Karpas-422 (cell line): ENCODE results near the gene GSTO2. TPM values are rescaled to one million over a fixed set of nuclear protein-coding genes. Genes with fewer than 3 reads are reported as not detected.

Source experiments
- DNase-seq: peaks from one replicate; pipeline ENCODE4 v3.0.0-alpha.2; 2015
- H2AFZ ChIP-seq: fragments of 200-600 bp; sonication (generic); 2 replicates; pipeline ENCODE4 v1.6.1; 2014; ENCODE audit warnings: antibody characterized with exemption, low read length, mixed read lengths
- H3K27ac ChIP-seq: fragments of 200-600 bp; sonication (generic); 2 replicates; pipeline ENCODE4 v1.5.1; 2014; ENCODE audit warnings: mild to moderate bottlenecking, low read length, moderate library complexity
- H3K27me3 ChIP-seq: fragments of 200-600 bp; sonication (generic); 2 replicates; pipeline ENCODE4 v1.6.1; 2014; ENCODE audit warnings: low read length, mixed read lengths
- H3K36me3 ChIP-seq: fragments of 200-600 bp; sonication (generic); 2 replicates; pipeline ENCODE4 v1.6.1; 2014; ENCODE audit warnings: low read length, mixed read lengths; ENCODE audit not compliant: insufficient read depth
- H3K4me1 ChIP-seq: fragments of 200-600 bp; sonication (generic); 2 replicates; pipeline ENCODE4 v1.6.1; 2014; ENCODE audit warnings: mild to moderate bottlenecking, low read length, mixed read lengths
- H3K4me2 ChIP-seq: fragments of 200-600 bp; sonication (generic); 2 replicates; pipeline ENCODE4 v1.6.1; 2014; ENCODE audit warnings: low read length, low read depth, mild to moderate bottlenecking; ENCODE audit not compliant: poor library complexity, severe bottlenecking
- H3K4me3 ChIP-seq: fragments of 200-600 bp; sonication (generic); 2 replicates; pipeline ENCODE4 v1.5.1; 2014; ENCODE audit warnings: mild to moderate bottlenecking, antibody characterized with exemption, low read length, mixed read lengths
- H3K79me2 ChIP-seq: fragments of 200-600 bp; sonication (generic); 2 replicates; pipeline ENCODE4 v1.6.1; 2014; ENCODE audit warnings: mild to moderate bottlenecking, low read length, mixed read lengths
- H3K9ac ChIP-seq: fragments of 200-600 bp; sonication (generic); 2 replicates; pipeline ENCODE4 v1.6.0; 2014; ENCODE audit warnings: low read length
- H3K9me2 ChIP-seq: fragments of 200-600 bp; sonication (generic), shearing (Covaris generic); replicated peaks from 2 replicates; pipeline ENCODE4 v1.6.0; 2014; ENCODE audit warnings: mild to moderate bottlenecking, low read length, moderate library complexity; ENCODE audit not compliant: insufficient read depth
- H3K9me3 ChIP-seq: fragments of 300-700, 200-600 bp; sonication (generic); 2 replicates; pipeline ENCODE4 v1.6.1; 2014; ENCODE audit warnings: low read length, mixed read lengths
- H4K20me1 ChIP-seq: fragments of 200-600 bp; sonication (generic); 2 replicates; pipeline ENCODE4 v1.6.1; 2014; ENCODE audit warnings: mild to moderate bottlenecking, antibody characterized with exemption, low read length, low read depth; ENCODE audit not compliant: insufficient read depth
- total RNA-seq: library from RNA; depleted of rRNA; stranded (reverse); fragments of >200 nt; shearing (Covaris generic); gene quantifications from 2 replicates; pipeline ENCODE4 v1.2.3, GENCODE V29; 2014; ENCODE audit warnings: low replicate concordance; rRNA removed

Gene GSTO2
- 0.43 and 1.3 TPM in 2 replicates for total RNA-seq

- H3K9ac ChIP-seq, result peak within 1 kb of the TSS; percentile 92
- H3K4me3 ChIP-seq, result peak within 1 kb of the TSS; percentile 98
- H3K4me1 ChIP-seq, result peaks cover 28% of the 10 kb centered on the region
- peaks cover 24% of the 10 kb centered on the region for H3K36me3 ChIP-seq
- peak within 1 kb of the TSS; percentile 93 for H2AFZ ChIP-seq
- H4K20me1 ChIP-seq, result 0 out of 2 replicates have a peak, but pooled peaks cover 6% of the 10 kb centered on the region
- peaks cover 48% of the 10 kb centered on the region for H3K79me2 ChIP-seq
- DNase-seq, result peak; percentile 99
- H3K27me3 ChIP-seq, result no peaks in the 10 kb centered on the region
- H3K4me2 ChIP-seq, result peak within 1 kb of the TSS; percentile 99
- H3K9me2 ChIP-seq, result no peaks in the 10 kb centered on the region
- H3K27ac ChIP-seq, result no peak within 1 kb of the TSS
- H3K9me3 ChIP-seq, result no peaks in the 10 kb centered on the region
Measured at GRCh38 chr10:104268713-104269645, at the start of gene GSTO2. Gene GSTO2 (plus strand): TSS chr10:104269184. CDS start chr10:104274916, 5,732 bp downstream.

- H3K4me2 ChIP-seq, result no peak overlapping the region
Measured at GRCh38 chr10:104220522-104220921, 48.5 kb upstream of the GSTO2 start.

GRCh38 chr10:104223304-104223703 lies 45.7 kb upstream of the GSTO2 start:
- H3K4me2 ChIP-seq, result no peak overlapping the region
- no peaks in the 10 kb centered on the region for H4K20me1 ChIP-seq
- H3K27ac ChIP-seq, result no peak overlapping the region

More at GRCh38 chr10:104220522-104220921, 48.5 kb upstream of the GSTO2 start:
- Histone ChIP-seq H3K27me3 (no peaks in the 10 kb centered on the region), H2AFZ (no peak overlapping the region), H3K79me2 (no peaks in the 10 kb centered on the region), H3K9me2 (no peaks in the 10 kb centered on the region), H3K9ac (no peak overlapping the region), H3K36me3 (no peaks in the 10 kb centered on the region), H3K4me1 (no peaks in the 10 kb centered on the region), H3K4me3 (no peak overlapping the region), H4K20me1 (no peaks in the 10 kb centered on the region), H3K9me3 (no peaks in the 10 kb centered on the region), H3K27ac (no peak overlapping the region)
- DNase-seq, result peak; percentile 32

GRCh38 chr10:104230490-104230889 lies 38.5 kb upstream of the GSTO2 start:
- no peak for DNase-seq
- Histone ChIP-seq H3K4me2 (no peak overlapping the region), H3K79me2 (no peaks in the 10 kb centered on the region), H3K9me2 (no peaks in the 10 kb centered on the region), H3K36me3 (no peaks in the 10 kb centered on the region), H3K4me3 (no peak overlapping the region), H3K9me3 (no peaks in the 10 kb centered on the region), H3K27me3 (no peaks in the 10 kb centered on the region), H2AFZ (no peak overlapping the region), H3K27ac (no peak overlapping the region), H3K4me1 (no peaks in the 10 kb centered on the region), H4K20me1 (no peaks in the 10 kb centered on the region), H3K9ac (no peak overlapping the region)

More at GRCh38 chr10:104223304-104223703, 45.7 kb upstream of the GSTO2 start:
- Histone ChIP-seq H3K9me3 (no peaks in the 10 kb centered on the region), H3K36me3 (no peaks in the 10 kb centered on the region), H3K9ac (no peak overlapping the region), H3K79me2 (no peaks in the 10 kb centered on the region), H3K9me2 (no peaks in the 10 kb centered on the region), H3K4me3 (no peak overlapping the region), H3K4me1 (no peaks in the 10 kb centered on the region), H2AFZ (no peak overlapping the region), H3K27me3 (no peaks in the 10 kb centered on the region)
- DNase-seq, result no peak

- H2AFZ ChIP-seq, result no peak within 1 kb of the TSS
- no peaks in the 10 kb centered on the region for H3K9me3 ChIP-seq
- H3K79me2 ChIP-seq, result no peaks in the 10 kb centered on the region
- no peaks in the 10 kb centered on the region for H4K20me1 ChIP-seq
- H3K4me2 ChIP-seq, result no peak within 1 kb of the TSS
- H3K36me3 ChIP-seq, result no peaks in the 10 kb centered on the region
- no peak within 1 kb of the TSS for H3K9ac ChIP-seq
- H3K9me2 ChIP-seq, result no peaks in the 10 kb centered on the region
- no peak within 1 kb of the TSS for H3K27ac ChIP-seq
- H3K27me3 ChIP-seq, result no peaks in the 10 kb centered on the region
- no peak within 1 kb of the TSS for H3K4me3 ChIP-seq
- DNase-seq, result no peak
- no peaks in the 10 kb centered on the region for H3K4me1 ChIP-seq
Measured at GRCh38 chr10:104231784-104232612, 37.0 kb upstream of the GSTO2 start, which contains the start of gene CFAP43. Gene CFAP43 (minus strand): TSS chr10:104232364. CDS start chr10:104232246, 118 bp downstream.

GRCh38 chr10:104232613-104233102 lies 36.3 kb upstream of the GSTO2 start:
- H4K20me1 ChIP-seq, result no peaks in the 10 kb centered on the region
- H3K9ac ChIP-seq, result no peak overlapping the region
- H3K36me3 ChIP-seq, result no peaks in the 10 kb centered on the region
- no peak for DNase-seq
- no peaks in the 10 kb centered on the region for H3K27me3 ChIP-seq
- H3K4me3 ChIP-seq, result no peak overlapping the region
- H2AFZ ChIP-seq, result no peak overlapping the region
- no peaks in the 10 kb centered on the region for H3K9me3 ChIP-seq
- H3K9me2 ChIP-seq, result no peaks in the 10 kb centered on the region
- H3K4me1 ChIP-seq, result no peaks in the 10 kb centered on the region
- no peak overlapping the region for H3K4me2 ChIP-seq
- H3K27ac ChIP-seq, result no peak overlapping the region
- no peaks in the 10 kb centered on the region for H3K79me2 ChIP-seq

- H3K4me2 ChIP-seq, result no peak overlapping the region
- H3K4me1 ChIP-seq, result no peaks in the 10 kb centered on the region
- H3K27ac ChIP-seq, result no peak overlapping the region
- H2AFZ ChIP-seq, result no peak overlapping the region
- H4K20me1 ChIP-seq, result no peaks in the 10 kb centered on the region
- DNase-seq, result no peak
- no peak overlapping the region for H3K4me3 ChIP-seq
- no peaks in the 10 kb centered on the region for H3K9me2 ChIP-seq
- H3K36me3 ChIP-seq, result no peaks in the 10 kb centered on the region
- no peak overlapping the region for H3K9ac ChIP-seq
- H3K79me2 ChIP-seq, result no peaks in the 10 kb centered on the region
- H3K27me3 ChIP-seq, result no peaks in the 10 kb centered on the region
- no peaks in the 10 kb centered on the region for H3K9me3 ChIP-seq
Measured at GRCh38 chr10:104233817-104234216, 35.2 kb upstream of the GSTO2 start.

- H3K27ac ChIP-seq, result no peak overlapping the region
- H3K9me3 ChIP-seq, result no peaks in the 10 kb centered on the region
- H3K4me1 ChIP-seq, result no peaks in the 10 kb centered on the region
- H3K79me2 ChIP-seq, result no peaks in the 10 kb centered on the region
- no peaks in the 10 kb centered on the region for H4K20me1 ChIP-seq
- no peak overlapping the region for H3K4me3 ChIP-seq
- H3K27me3 ChIP-seq, result no peaks in the 10 kb centered on the region
- H3K36me3 ChIP-seq, result no peaks in the 10 kb centered on the region
- no peak for DNase-seq
- no peak overlapping the region for H2AFZ ChIP-seq
- H3K9ac ChIP-seq, result no peak overlapping the region
- H3K9me2 ChIP-seq, result no peaks in the 10 kb centered on the region
- H3K4me2 ChIP-seq, result no peak overlapping the region
Measured at GRCh38 chr10:104234934-104235333, 34.0 kb upstream of the GSTO2 start.
